Measurements from ENCODE around the gene FBXO41.
A peak's percentile ranks its signal among the peaks of the same experiment; 100 is the strongest.

The FBXO41 gene

DNA sequence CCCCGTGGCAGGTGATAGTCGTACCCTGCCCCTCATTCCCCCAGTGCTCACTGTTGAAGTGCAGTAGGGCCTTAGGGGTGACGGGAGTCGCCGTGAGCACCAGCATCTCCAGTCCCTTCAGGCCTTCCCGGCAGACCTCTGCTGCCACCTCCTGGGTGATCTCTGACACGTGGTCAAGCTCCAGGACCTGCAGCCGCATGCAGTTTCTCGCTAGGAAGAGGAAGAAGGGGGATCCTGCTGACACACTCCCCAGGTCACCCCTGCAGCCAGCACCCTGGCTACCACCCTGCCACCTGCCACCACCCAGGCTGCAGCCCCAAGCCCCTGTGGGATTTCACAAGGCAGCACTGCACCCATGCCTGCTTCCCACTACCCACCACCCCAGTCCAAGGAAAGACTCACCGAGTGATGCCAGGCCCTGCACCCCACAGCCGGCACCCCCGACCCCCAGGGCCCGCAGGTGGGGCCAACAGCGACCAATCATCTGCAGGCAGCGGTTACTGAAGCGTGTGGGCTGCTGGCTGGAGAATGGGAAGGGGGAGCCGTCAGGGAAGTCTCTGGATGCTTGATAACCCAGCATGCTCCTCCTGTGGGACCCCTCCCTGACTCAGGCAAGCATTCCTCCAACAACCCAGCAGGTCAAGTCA, 23.8 kb downstream of the FBXO41 start:
- DNase-seq: no peak

DNA sequence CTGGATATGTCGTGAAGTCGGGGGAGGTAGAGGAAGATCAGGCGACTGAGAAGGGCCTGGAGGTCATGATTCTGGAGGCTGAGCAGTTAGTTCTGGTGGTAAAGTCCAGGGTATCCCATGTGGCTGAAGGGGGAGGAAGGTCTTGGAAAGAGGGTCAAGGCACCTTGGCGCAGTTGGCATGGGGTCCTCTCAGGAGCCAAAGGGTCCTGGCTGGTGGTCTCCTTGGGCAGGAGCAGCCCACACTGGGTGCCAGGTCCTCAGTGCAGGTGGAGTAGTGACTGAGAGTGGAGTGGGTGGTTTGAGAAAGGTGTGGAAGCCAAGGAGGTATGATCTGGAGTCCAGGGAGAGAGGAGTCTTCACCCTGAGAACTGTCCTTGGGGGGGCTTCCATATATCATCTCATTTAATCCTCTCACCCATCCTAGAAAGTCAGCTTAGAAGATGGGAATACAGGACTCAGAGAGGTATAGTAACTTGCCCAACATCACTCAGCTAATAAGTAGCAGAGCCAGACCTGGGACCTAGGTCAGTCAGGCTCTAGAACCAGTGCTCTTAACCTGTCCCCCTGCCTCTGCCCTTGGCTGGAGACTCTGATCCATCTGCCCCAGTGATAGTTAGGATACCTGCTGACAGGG, 24.5 kb downstream of the FBXO41 start:
- no peak for DNase-seq

DNA sequence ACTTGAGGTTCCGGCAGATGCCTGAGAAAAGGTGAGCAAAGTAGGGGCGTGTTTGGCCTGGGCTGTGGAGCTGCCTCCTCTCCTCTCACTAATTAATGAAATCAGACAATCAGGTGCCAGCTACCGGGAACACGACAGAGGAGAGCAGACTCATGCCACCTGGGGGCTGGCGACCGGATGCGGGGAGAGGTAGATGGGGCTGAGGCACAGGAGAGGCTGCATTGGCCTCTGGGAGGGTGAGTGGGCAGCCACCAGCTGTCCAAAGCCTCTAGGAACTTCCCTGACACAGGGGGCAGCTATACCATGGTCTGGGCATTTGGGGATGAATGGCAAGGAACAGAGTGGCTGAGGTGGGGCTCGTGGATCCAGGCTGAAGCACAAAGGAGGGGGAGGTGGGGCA, 25.0 kb downstream of the FBXO41 start:
- no peak for DNase-seq

GRCh38 chr2:73258913-73259215, 25.4 kb downstream of the FBXO41 start:
- no peak for DNase-seq

DNA sequence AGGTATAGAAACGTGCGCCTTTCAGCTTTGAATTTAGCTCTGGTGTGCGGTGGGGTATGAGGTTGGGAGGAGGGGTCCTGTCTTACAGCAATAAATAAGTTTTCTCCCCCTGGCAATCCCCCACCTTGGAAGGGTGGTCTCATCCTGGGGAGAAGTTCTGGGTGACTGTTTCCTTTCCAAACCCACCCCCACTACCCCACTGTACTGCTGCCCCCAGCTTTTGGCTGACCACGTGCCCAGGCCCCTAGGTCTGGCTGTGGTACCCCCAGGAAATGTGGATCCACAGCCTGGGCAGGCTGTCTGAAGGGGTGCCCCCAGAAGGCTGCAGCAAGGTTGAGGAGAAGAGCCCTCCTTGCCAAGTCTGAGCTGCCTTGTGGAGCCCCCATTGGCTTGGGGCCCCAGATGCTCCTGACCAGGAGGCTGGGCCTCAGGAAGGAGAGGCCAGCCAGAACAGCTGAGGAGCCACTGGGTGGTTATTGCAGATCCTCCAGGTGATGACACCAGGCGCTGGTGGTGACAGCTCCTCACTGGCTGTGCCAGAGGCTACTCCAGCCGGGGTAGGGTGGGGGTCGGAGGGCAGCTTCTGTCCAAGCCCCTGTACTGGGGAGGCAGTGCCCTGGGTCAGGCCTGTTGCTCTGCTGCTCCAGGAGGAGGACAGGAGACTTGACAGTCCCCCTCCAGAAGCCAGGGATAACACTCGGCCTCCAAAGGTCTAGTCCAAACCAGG, 25.9 kb downstream of the FBXO41 start:
- no peak for DNase-seq

DNA sequence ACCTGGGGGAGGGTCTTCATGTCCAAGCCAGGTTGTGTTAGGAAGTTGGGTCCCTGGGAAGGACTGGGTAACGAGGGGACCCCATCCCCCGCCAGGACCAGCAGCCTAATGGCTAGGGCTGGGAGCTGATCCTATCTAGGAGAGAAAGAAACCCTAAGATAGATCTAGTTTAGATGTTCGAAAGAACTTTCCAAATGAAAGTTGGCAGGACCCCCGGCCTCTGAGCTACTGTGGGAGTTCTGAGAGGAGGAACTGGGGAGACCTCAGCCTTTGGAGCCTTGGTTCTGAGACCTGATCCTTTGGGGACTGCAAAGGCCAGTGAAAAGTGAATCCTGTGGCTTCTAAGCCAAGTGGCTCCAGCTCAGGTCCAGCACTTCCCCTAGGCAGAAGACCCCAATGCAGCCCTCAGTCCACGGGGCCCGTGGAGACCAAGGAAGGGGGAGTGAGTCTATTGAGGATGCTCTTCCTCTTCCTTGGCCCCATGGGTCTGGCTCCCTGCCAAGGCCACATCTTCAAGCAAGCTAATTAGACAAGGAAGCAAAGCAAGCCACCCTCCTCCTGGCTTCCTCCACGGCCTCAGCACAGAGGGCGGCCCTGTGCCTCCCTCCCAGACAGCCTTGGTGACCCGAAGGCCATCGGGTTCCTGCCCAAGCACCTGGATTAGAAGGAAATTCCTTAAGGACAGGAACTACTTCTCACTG, 26.7 kb downstream of the FBXO41 start:
- peak; percentile 8 for DNase-seq

GRCh38 chr2:73257021-73257420, 27.3 kb downstream of the FBXO41 start:
- no peak for DNase-seq

DNA sequence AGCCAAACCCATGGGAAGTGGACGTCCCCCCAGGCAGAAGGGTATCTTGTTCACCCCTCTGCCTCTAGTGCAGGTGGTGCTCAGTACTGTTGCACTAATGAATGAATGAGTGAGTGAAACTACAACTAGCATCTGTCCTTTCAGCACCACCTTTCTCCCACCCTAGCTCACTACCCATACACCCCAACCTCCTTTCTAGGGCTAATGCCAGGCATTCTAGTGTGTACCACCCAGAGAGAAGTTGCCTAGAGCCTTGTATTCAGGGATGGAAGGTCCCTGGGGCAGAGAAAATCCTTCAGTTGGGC, 27.7 kb downstream of the FBXO41 start:
- no peak for DNase-seq

GRCh38 chr2:73255907-73256617, 28.2 kb downstream of the FBXO41 start:
- no peak for DNase-seq

DNA sequence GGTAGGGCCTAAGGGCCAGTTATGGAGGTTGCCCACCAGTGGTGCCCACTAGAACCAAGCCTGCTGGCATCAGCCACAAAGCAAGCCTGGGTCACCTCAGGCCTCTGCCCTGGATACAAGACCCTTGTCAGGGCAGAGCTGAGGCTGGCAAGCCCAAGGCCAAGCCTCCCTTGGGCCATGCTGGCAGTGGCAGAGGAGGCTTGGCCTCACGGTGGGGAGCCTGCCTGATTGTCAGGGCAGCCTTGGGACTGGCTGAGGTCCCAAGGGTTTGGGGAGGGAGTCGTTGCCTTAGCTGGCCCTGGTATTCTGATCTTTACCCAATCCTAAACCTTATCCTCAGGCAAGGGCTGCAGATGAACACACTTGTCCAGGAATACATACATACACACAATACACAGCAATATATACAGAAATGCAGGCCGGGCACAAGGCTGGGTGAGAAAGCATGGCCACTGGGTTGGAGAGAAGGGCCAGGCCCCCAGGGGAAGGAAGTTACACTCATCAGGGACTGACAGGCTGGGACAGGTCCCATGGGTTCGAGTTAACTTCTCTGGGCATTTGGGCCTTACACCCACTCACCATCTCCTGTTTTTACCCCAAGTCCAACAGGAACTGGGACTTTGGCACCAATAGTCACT, 29.2 kb downstream of the FBXO41 start:
- DNase-seq: no peak

DNA sequence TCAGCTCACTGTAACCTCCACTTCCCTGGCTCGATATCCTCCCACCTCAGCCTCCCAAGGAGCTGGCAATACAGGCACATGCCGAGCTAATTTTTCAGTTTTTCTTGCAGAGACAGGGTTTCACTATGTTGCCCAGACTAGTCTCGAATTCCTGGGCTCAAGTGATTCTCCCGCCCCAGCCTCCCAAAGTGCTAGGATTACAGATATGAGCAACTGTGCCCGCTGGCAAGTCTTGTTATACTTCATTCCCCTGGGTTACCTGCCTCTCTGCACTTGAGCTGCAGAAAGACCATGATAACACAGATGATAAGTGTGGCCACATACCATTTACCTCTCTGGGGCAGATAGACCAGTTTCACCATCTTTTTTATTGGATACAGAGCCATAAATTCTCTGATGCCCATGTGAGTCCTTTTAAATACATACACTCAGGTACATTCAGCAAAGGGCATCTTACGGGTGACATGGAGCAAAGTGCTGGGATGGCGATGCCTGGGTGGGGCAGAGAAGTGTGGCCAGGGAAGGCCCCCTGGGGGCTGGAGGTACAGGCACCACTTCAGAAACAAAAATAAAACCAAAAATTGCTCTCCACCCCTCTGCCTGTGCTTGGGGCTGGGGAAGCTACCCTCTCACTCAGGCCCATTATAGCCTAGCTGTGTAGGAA, 29.8 kb downstream of the FBXO41 start:
- DNase-seq: no peak

DNA sequence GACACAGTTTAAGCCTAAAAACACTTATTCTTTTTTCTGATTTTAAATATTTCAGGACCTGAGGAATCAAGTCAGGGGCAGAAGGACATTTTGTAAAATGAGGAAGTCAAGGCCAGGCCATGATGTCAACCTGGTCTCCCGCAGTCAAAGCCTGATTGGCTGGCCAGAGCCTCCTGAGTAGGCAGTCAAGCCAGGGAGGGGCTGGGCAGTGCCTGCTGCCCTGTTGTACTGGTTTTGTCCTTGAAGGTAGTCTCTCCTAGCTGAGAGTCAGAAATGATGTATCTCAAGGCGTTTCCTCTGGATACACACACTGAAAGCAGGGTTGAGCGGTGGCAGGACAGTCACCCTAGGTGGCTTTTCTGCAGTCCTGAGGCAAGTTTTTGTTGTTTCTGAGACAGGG, 30.4 kb downstream of the FBXO41 start:
- no peak for DNase-seq

GRCh38 chr2:73253400-73253799, 30.9 kb downstream of the FBXO41 start:
- DNase-seq: no peak

DNA sequence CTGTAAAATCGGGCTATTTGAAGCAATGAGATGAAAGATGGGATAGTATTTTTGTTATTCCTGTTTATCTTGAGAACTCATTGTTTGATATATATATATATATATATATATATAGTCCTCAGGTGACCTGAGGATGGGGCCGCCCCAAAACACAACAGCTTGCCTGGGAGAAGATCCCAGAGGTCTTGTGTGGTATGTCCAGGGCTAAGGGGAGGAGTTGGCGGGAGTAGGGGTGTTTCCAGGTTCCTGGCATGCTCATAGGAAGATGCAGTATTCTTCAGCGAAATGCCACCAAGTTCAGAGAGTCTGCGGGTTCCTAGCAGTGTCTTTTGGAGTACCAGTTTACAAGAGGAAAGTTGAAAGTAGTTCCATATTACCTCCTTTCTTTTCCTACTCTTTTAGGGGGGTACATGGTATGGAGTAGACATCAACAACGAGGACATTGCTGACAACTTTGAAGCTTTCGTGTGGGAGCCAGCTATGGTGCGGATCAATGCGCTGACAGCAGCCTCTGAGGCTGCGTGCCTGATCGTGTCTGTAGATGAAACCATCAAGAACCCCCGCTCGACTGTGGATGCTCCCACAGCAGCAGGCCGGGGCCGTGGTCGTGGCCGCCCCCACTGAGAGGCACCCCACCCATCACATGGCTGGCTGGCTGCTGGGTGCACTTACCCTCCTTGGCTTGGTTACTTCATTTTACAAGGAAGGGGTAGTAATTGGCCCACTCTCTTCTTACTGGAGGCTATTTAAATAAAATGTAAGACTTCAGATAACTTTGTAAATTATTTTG, 31.8 kb downstream of the FBXO41 start:
- no peak for DNase-seq

GRCh38 chr2:73250872-73251846, 33.1 kb downstream of the FBXO41 start:
- no peak for DNase-seq

- DNase-seq: no peak
Measured at GRCh38 chr2:73249636-73250035, 34.6 kb downstream of the FBXO41 start.

- DNase-seq: no peak
Measured at GRCh38 chr2:73246850-73247249, 37.4 kb downstream of the FBXO41 start.

- no peak for DNase-seq
Measured at GRCh38 chr2:73244580-73244979, 39.7 kb downstream of the FBXO41 start.

- DNase-seq: no peak
Measured at GRCh38 chr2:73243884-73244570, 40.3 kb downstream of the FBXO41 start.

GRCh38 chr2:73239776-73240175, 44.5 kb downstream of the FBXO41 start:
- DNase-seq: no peak

Data from CD4-positive, alpha-beta T cell treated with Interleukin-12 subunit alpha and Interleukin-12 subunit beta, for 1 hour (primary cell).